Measurements from ENCODE around the gene KCP.
A peak's percentile ranks its signal among the peaks of the same experiment; 100 is the strongest.

The KCP gene

GRCh38 chr7:128862571-128863432, 47.7 kb downstream of the KCP start, which contains the start of gene ATP6V1F:
Gene ATP6V1F (plus strand): TSS chr7:128862856. CDS start chr7:128862905, 49 bp downstream.
- no peaks in the 10 kb centered on the region for H3F3A ChIP-seq (ENCODE audit: low read depth)
- H3K4me2 ChIP-seq (ENCODE audit: low read depth, low read length, poor library complexity, severe bottlenecking), result peak within 1 kb of the TSS; percentile 90
- H4K20me1 ChIP-seq (ENCODE audit: insufficient read depth, low read length, poor library complexity, severe bottlenecking), result no peaks in the 10 kb centered on the region
- no peaks in the 10 kb centered on the region for H3K9me2 ChIP-seq (replicated peaks; ENCODE audit: low read depth, low read length)
- H3K9ac ChIP-seq (ENCODE audit: low read depth, low read length, poor library complexity, severe bottlenecking), result peak within 1 kb of the TSS; percentile 86
- peaks cover 24% of the 10 kb centered on the region for H3K79me2 ChIP-seq (ENCODE audit: insufficient read depth, low read length)
- peaks cover 10% of the 10 kb centered on the region for H3K4me1 ChIP-seq (ENCODE audit: insufficient read depth, low read length, poor library complexity, severe bottlenecking)
- no peaks in the 10 kb centered on the region for H3K9me3 ChIP-seq (ENCODE audit: insufficient read depth, low read depth, low read length)
- peak within 1 kb of the TSS; percentile 83 for H3K4me3 ChIP-seq (ENCODE audit: low read length, poor library complexity, severe bottlenecking)
- H3K36me3 ChIP-seq (ENCODE audit: insufficient read depth, low read length), result no peaks in the 10 kb centered on the region
- no peaks in the 10 kb centered on the region for H3K27me3 ChIP-seq (ENCODE audit: insufficient read depth, low read length, poor library complexity, severe bottlenecking)
- peak within 1 kb of the TSS; percentile 98 for H2AFZ ChIP-seq (ENCODE audit: low read length)
- TF ChIP-seq EZH2phosphoT487 (IDR thresholded peaks at IDR 0.05; ENCODE audit: borderline replicate concordance), result no peak
- no peak for TF ChIP-seq CTCF (conservative IDR thresholded peaks at IDR 0.05; ENCODE audit: low read length)

- H3K9me2 ChIP-seq (replicated peaks; ENCODE audit: low read depth, low read length), result no peaks in the 10 kb centered on the region
- peak overlapping the region; percentile 98 for H2AFZ ChIP-seq (ENCODE audit: low read length)
- H3F3A ChIP-seq (ENCODE audit: low read depth), result no peaks in the 10 kb centered on the region
- H3K9me3 ChIP-seq (ENCODE audit: insufficient read depth, low read depth, low read length), result no peaks in the 10 kb centered on the region
- H3K36me3 ChIP-seq (ENCODE audit: insufficient read depth, low read length), result no peaks in the 10 kb centered on the region
- H3K27me3 ChIP-seq (ENCODE audit: insufficient read depth, low read length, poor library complexity, severe bottlenecking), result no peaks in the 10 kb centered on the region
- H3K79me2 ChIP-seq (ENCODE audit: insufficient read depth, low read length), result peaks cover 24% of the 10 kb centered on the region
- peak overlapping the region; percentile 83 for H3K4me3 ChIP-seq (ENCODE audit: low read length, poor library complexity, severe bottlenecking)
- peak overlapping the region; percentile 90 for H3K4me2 ChIP-seq (ENCODE audit: low read depth, low read length, poor library complexity, severe bottlenecking)
- H3K4me1 ChIP-seq (ENCODE audit: insufficient read depth, low read length, poor library complexity, severe bottlenecking), result peaks cover 10% of the 10 kb centered on the region
- no peaks in the 10 kb centered on the region for H4K20me1 ChIP-seq (ENCODE audit: insufficient read depth, low read length, poor library complexity, severe bottlenecking)
- TF ChIP-seq CTCF (conservative IDR thresholded peaks at IDR 0.05; ENCODE audit: low read length) (no peak), EZH2phosphoT487 (IDR thresholded peaks at IDR 0.05; ENCODE audit: borderline replicate concordance) (no peak)
- H3K9ac ChIP-seq (ENCODE audit: low read depth, low read length, poor library complexity, severe bottlenecking), result peak overlapping the region; percentile 68
Observed at GRCh38 chr7:128861957-128862570, 48.4 kb downstream of the KCP start.

GRCh38 chr7:128860158-128861073, 50.1 kb downstream of the KCP start:
- H3K79me2 ChIP-seq (ENCODE audit: insufficient read depth, low read length), result peaks cover 23% of the 10 kb centered on the region
- no peaks in the 10 kb centered on the region for H3K9me2 ChIP-seq (replicated peaks; ENCODE audit: low read depth, low read length)
- no peaks in the 10 kb centered on the region for H3K27me3 ChIP-seq (ENCODE audit: insufficient read depth, low read length, poor library complexity, severe bottlenecking)
- peak overlapping the region; percentile 28 for H3K9ac ChIP-seq (ENCODE audit: low read depth, low read length, poor library complexity, severe bottlenecking)
- no peaks in the 10 kb centered on the region for H4K20me1 ChIP-seq (ENCODE audit: insufficient read depth, low read length, poor library complexity, severe bottlenecking)
- no peak overlapping the region for H3K4me3 ChIP-seq (ENCODE audit: low read length, poor library complexity, severe bottlenecking)
- no peaks in the 10 kb centered on the region for H3K9me3 ChIP-seq (ENCODE audit: insufficient read depth, low read depth, low read length)
- no peak overlapping the region for H2AFZ ChIP-seq (ENCODE audit: low read length)
- H3K4me2 ChIP-seq (ENCODE audit: low read depth, low read length, poor library complexity, severe bottlenecking), result no peak overlapping the region
- TF ChIP-seq EZH2phosphoT487 (IDR thresholded peaks at IDR 0.05; ENCODE audit: borderline replicate concordance) (no peak), CTCF (conservative IDR thresholded peaks at IDR 0.05; ENCODE audit: low read length) (peak; percentile 51)
- H3K36me3 ChIP-seq (ENCODE audit: insufficient read depth, low read length), result no peaks in the 10 kb centered on the region
- H3K4me1 ChIP-seq (ENCODE audit: insufficient read depth, low read length, poor library complexity, severe bottlenecking), result peaks cover 10% of the 10 kb centered on the region
- no peaks in the 10 kb centered on the region for H3F3A ChIP-seq (ENCODE audit: low read depth)
